A673 (cell line): ENCODE data around the gene DAW1. TPM values are rescaled to one million over a fixed set of nuclear protein-coding genes. Genes with fewer than 3 reads are reported as not detected.
A peak's percentile ranks its signal among the peaks of the same experiment; 100 is the strongest.

Experiments used
- BruUV-seq: library from RNA; stranded (reverse); fragments of 400-500 nt; replicated peaks from 2 replicates; lab custom pipeline; 2021; lab: Mats Ljungman, UMichigan
- CTCF ChIA-PET: fragments of 300-600 bp; sonication (Branson Sonifier 250); formaldehyde crosslinking; loops from one replicate; lab custom pipeline; 2022; ENCODE audit warnings: antibody characterized with exemption; lab: Charles Lee
- POLR2A ChIA-PET: fragments of 300-600 bp; sonication (Branson Sonifier 250); formaldehyde crosslinking; loops from one replicate; lab custom pipeline; 2022; ENCODE audit warnings: antibody characterized with exemption; ENCODE audit not compliant: low non-redundant PET; lab: Charles Lee
- DNase-seq: peaks from one replicate; pipeline ENCODE4 v3.0.0-alpha.2; 2015; ENCODE audit warnings: low spot score
- H3K27ac ChIP-seq: fragments of 200-600 bp; sonication (generic); 2 replicates; pipeline ENCODE4 v1.5.1; 2016; ENCODE audit warnings: mixed run types, low read depth, mild to moderate bottlenecking, mixed read lengths, antibody characterized with exemption, low read length; ENCODE audit not compliant: poor library complexity, severe bottlenecking
- H3K27me3 ChIP-seq: fragments of 200-600 bp; sonication (generic); replicated peaks from 2 replicates; pipeline ENCODE4 v1.6.1; 2017; ENCODE audit warnings: mixed run types, low read depth, mild to moderate bottlenecking, mixed read lengths, antibody characterized with exemption, low read length; ENCODE audit not compliant: insufficient read depth, poor library complexity
- H3K36me3 ChIP-seq: fragments of 200-600 bp; sonication (generic); 2 replicates; pipeline ENCODE4 v1.6.1; 2016; ENCODE audit warnings: mixed run types, mild to moderate bottlenecking, mixed read lengths, antibody characterized with exemption, low read length; ENCODE audit not compliant: insufficient read depth, poor library complexity, severe bottlenecking
- H3K4me1 ChIP-seq: fragments of 200-600 bp; sonication (generic); 2 replicates; pipeline ENCODE4 v1.6.1; 2017; ENCODE audit warnings: mixed run types, mild to moderate bottlenecking, mixed read lengths, antibody characterized with exemption, low read length; ENCODE audit not compliant: insufficient read depth, poor library complexity, severe bottlenecking
- H3K4me3 ChIP-seq: fragments of 200-600 bp; sonication (generic); 2 replicates; pipeline ENCODE4 v1.5.1; 2016; ENCODE audit warnings: low read depth, mixed run types, mild to moderate bottlenecking, mixed read lengths, low read length; ENCODE audit not compliant: poor library complexity, severe bottlenecking
- H3K9me3 ChIP-seq: fragments of 200-600 bp; sonication (generic); 2 replicates; pipeline ENCODE4 v1.6.1; 2016; ENCODE audit warnings: mixed run types, low read depth, mild to moderate bottlenecking, mixed read lengths, antibody characterized with exemption, low read length; ENCODE audit not compliant: poor library complexity, severe bottlenecking
- CTCF ChIP-seq: fragments of 300-800, 200-600 bp; sonication (generic); conservative IDR thresholded peaks from 2 replicates; pipeline ENCODE4 v1.5.1; 2017; ENCODE audit warnings: low read depth, mild to moderate bottlenecking, antibody characterized with exemption, low read length, moderate library complexity, mixed read lengths
- EZH2 ChIP-seq: fragments of 200-600 bp; sonication (generic); IDR thresholded peaks from 2 replicates; pipeline ENCODE4 v1.6.1; 2017; ENCODE audit warnings: borderline replicate concordance, low read depth, mild to moderate bottlenecking, mixed read lengths, antibody characterized with exemption, low read length; ENCODE audit not compliant: poor library complexity, severe bottlenecking
- intact Hi-C: fragments of 100-400 bp; cut with micrococcal nuclease; formaldehyde crosslinking; loops from one replicate; pipeline ENCODE4 v1.10.0; 2022; ENCODE audit not compliant: unreplicated experiment
- total RNA-seq: library from RNA; stranded (reverse); gene quantifications from 2 replicates; pipeline ENCODE4 v1.2.3, GENCODE V29; 2021

DAW1 gene
- total RNA-seq, 1 experiment from 2014 or later = 1.2 TPM

GRCh38 chr2:227890495-227891079, 19.2 kb downstream of the DAW1 start:
- ChIA-PET POLR2A (interaction anchor here (0.6 kb wide), 1 partner anchor 1367 kb away, joined by 3 read pairs; no protein-coding TSS in a partner anchor), CTCF (interaction anchor here (0.5 to 1.4 kb wide), 6 partner anchors 19 to 767 kb away, joined by 3 to 8 read pairs (median 4); partner anchors contain the start of gene DAW1)
- DNase-seq = peak; percentile 83
- TSS peak; percentile 57 for BruUV-seq
- Histone ChIP-seq H3K9me3 (no peaks in the 10 kb centered on the region), H3K4me1 (peaks cover 12% of the 10 kb centered on the region), H3K36me3 (no peaks in the 10 kb centered on the region), H3K27ac (peak overlapping the region; percentile 62), H3K27me3 (no peaks in the 10 kb centered on the region), H3K4me3 (no peak overlapping the region)
- intact Hi-C loops = loop anchor here (1.0 to 5.0 kb wide), 4 partner anchors 48 to 1696 kb away; no protein-coding TSS in a partner anchor
- TF ChIP-seq CTCF (peak; percentile 68), EZH2 (no peak)

- CTCF ChIA-PET = interaction anchor here (1.1 kb wide), 1 partner anchor 47 kb away, joined by 5 read pairs; no protein-coding TSS in a partner anchor
- no peak for DNase-seq
- peaks cover 12% of the 10 kb centered on the region for H3K4me1 ChIP-seq
- H3K9me3 ChIP-seq = no peaks in the 10 kb centered on the region
- H3K4me3 ChIP-seq = no peak overlapping the region
- H3K36me3 ChIP-seq = no peaks in the 10 kb centered on the region
- intact Hi-C loops = loop anchor here (2.0 to 5.0 kb wide), 3 partner anchors 47 to 1695 kb away; no protein-coding TSS in a partner anchor
- BruUV-seq = no TSS peak
- TF ChIP-seq CTCF (no peak), EZH2 (no peak)
- POLR2A ChIA-PET = no interaction called here
- no peaks in the 10 kb centered on the region for H3K27me3 ChIP-seq
- peak overlapping the region; percentile 62 for H3K27ac ChIP-seq
Observed at GRCh38 chr2:227891673-227892072, 20.2 kb downstream of the DAW1 start.

- intact Hi-C loops = no loop called here
- POLR2A ChIA-PET = no interaction called here
Observed at GRCh38 chr2:227903381-227903780, 31.9 kb downstream of the DAW1 start.

More at GRCh38 chr2:227903381-227903780, 31.9 kb downstream of the DAW1 start:
- Histone ChIP-seq H3K36me3 (no peaks in the 10 kb centered on the region), H3K27me3 (no peaks in the 10 kb centered on the region), H3K9me3 (no peaks in the 10 kb centered on the region), H3K4me3 (no peak overlapping the region), H3K4me1 (no peaks in the 10 kb centered on the region), H3K27ac (no peak overlapping the region)
- BruUV-seq = no TSS peak
- CTCF ChIA-PET = no interaction called here
- no peak for DNase-seq
- TF ChIP-seq EZH2 (no peak), CTCF (no peak)
